Measurements from ENCODE around the gene SYNE1. TPM values are rescaled to one million over a fixed set of nuclear protein-coding genes. Genes with fewer than 3 reads are reported as not detected.

The SYNE1 gene
- total and polyA plus RNA-seq, 4 experiments from 2014 or later: 22.5 to 228 (median 144) TPM

GRCh38 chr6:152300517-152300916, 336.6 kb downstream of the SYNE1 start:
- no peak for DNase-seq
- ChIA-PET CTCF (ENCODE audit: partially characterized antibody) (interaction anchor here (0.8 to 8.9 kb wide), 8 partner anchors 8 to 67 kb away, joined by 3 to 187 read pairs (median 10); no protein-coding TSS in a partner anchor), POLR2A (ENCODE audit: partially characterized antibody) (interaction anchor here (0.8 to 2.7 kb wide), 6 partner anchors 10 to 910 kb away, joined by 3 to 23 read pairs (median 8); partner anchors contain the start of gene ZBTB2)
- intact Hi-C loops (cut with micrococcal nuclease): loop anchor here (5.0 kb wide), 2 partner anchors 682 to 908 kb away; partner anchors contain the start of genes FBXO5 and ZBTB2
- no peaks in the 10 kb centered on the region for H3K9me3 Mint-ChIP-seq
- Histone ChIP-seq H3K9me3 (ENCODE audit: control insufficient read depth in 1 of 2, low read length in 2 of 2) (no peaks in the 10 kb centered on the region), H3K36me3 (ENCODE audit: insufficient read depth, low read length) (no peaks in the 10 kb centered on the region), H3K27ac (ENCODE audit: low read depth, low read length) (peak overlapping the region; percentile 87), H3K27me3 (ENCODE audit: insufficient read depth, low read length) (no peaks in the 10 kb centered on the region), H3K4me1 (ENCODE audit: insufficient read depth, low read length) (peaks cover 45% of the 10 kb centered on the region), H3K4me3 (ENCODE audit: low read length in 2 of 2) (peak overlapping the region; percentile 78 to 85)
- H3K27ac Mint-ChIP-seq: peak overlapping the region; percentile 64 to 100 (median 98)
- peaks cover 16 to 31% of the 10 kb centered on the region in 2 donors for H3K36me3 Mint-ChIP-seq
- H3K4me3 Mint-ChIP-seq: peak overlapping the region; percentile 99 to 100 (median 100)
- H3K4me1 Mint-ChIP-seq: peaks cover 39 to 60% (median 49%) of the 10 kb centered on the region in 4 donors
- no peaks in the 10 kb centered on the region for H3K27me3 Mint-ChIP-seq

- Histone ChIP-seq H3K36me3 (ENCODE audit: insufficient read depth, low read length) (no peaks in the 10 kb centered on the region), H3K9me3 (ENCODE audit: control insufficient read depth in 1 of 2, low read length in 2 of 2) (no peaks in the 10 kb centered on the region), H3K27ac (ENCODE audit: low read depth, low read length) (no peak overlapping the region), H3K27me3 (ENCODE audit: insufficient read depth, low read length) (no peaks in the 10 kb centered on the region), H3K4me3 (ENCODE audit: low read length in 2 of 2) (no peak overlapping the region), H3K4me1 (ENCODE audit: insufficient read depth, low read length) (peaks cover 45% of the 10 kb centered on the region)
- Mint-ChIP-seq H3K36me3 (peaks cover 21 to 36% of the 10 kb centered on the region in 2 donors), H3K27ac (peak overlapping the region in 3 of 7 donors; percentile 1 to 43 (median 25)), H3K4me1 (peaks cover 42 to 68% (median 53%) of the 10 kb centered on the region in 4 donors), H3K9me3 (no peaks in the 10 kb centered on the region), H3K27me3 (no peaks in the 10 kb centered on the region), H3K4me3 (peak overlapping the region; percentile 9 to 83 (median 25))
- CTCF ChIA-PET (ENCODE audit: partially characterized antibody): interaction anchor here (1.8 to 8.9 kb wide), 3 partner anchors 10 to 39 kb away, joined by 9 to 187 read pairs (median 12); no protein-coding TSS in a partner anchor
- no peak for DNase-seq
- intact Hi-C loops (cut with micrococcal nuclease): no loop called here
- POLR2A ChIA-PET (ENCODE audit: partially characterized antibody): interaction anchor here (0.7 to 2.1 kb wide), 4 partner anchors 11 to 115 kb away, joined by 3 to 8 read pairs (median 4); no protein-coding TSS in a partner anchor
Observed at GRCh38 chr6:152298848-152299735, 338.1 kb downstream of the SYNE1 start.

GRCh38 chr6:152298055-152298647, 339.0 kb downstream of the SYNE1 start:
- H3K27me3 Mint-ChIP-seq: no peaks in the 10 kb centered on the region
- H3K4me3 ChIP-seq (ENCODE audit: low read length in 2 of 2): no peak overlapping the region
- H3K4me3 Mint-ChIP-seq: peak overlapping the region in 1 of 8 donors; percentile 3
- H3K36me3 ChIP-seq (ENCODE audit: insufficient read depth, low read length): peaks cover 8% of the 10 kb centered on the region
- H3K4me1 ChIP-seq (ENCODE audit: insufficient read depth, low read length): peaks cover 45% of the 10 kb centered on the region
- H3K27ac Mint-ChIP-seq: no peak overlapping the region
- POLR2A ChIA-PET (ENCODE audit: partially characterized antibody): interaction anchor here (0.6 to 2.1 kb wide), 3 partner anchors 12 to 1649 kb away, joined by 3 to 8 read pairs (median 6); no protein-coding TSS in a partner anchor
- intact Hi-C loops (cut with micrococcal nuclease): no loop called here
- H3K27ac ChIP-seq (ENCODE audit: low read depth, low read length): no peak overlapping the region
- H3K4me1 Mint-ChIP-seq: peaks cover 42 to 73% (median 53%) of the 10 kb centered on the region in 4 donors
- H3K36me3 Mint-ChIP-seq: peaks cover 28 to 45% of the 10 kb centered on the region in 2 donors
- H3K9me3 Mint-ChIP-seq: no peaks in the 10 kb centered on the region
- DNase-seq: no peak
- no peaks in the 10 kb centered on the region for H3K9me3 ChIP-seq (ENCODE audit: control insufficient read depth in 1 of 2, low read length in 2 of 2)
- CTCF ChIA-PET (ENCODE audit: partially characterized antibody): interaction anchor here (1.2 to 8.9 kb wide), 4 partner anchors 9 to 40 kb away, joined by 4 to 187 read pairs (median 10); no protein-coding TSS in a partner anchor
- H3K27me3 ChIP-seq (ENCODE audit: insufficient read depth, low read length): no peaks in the 10 kb centered on the region

DNA sequence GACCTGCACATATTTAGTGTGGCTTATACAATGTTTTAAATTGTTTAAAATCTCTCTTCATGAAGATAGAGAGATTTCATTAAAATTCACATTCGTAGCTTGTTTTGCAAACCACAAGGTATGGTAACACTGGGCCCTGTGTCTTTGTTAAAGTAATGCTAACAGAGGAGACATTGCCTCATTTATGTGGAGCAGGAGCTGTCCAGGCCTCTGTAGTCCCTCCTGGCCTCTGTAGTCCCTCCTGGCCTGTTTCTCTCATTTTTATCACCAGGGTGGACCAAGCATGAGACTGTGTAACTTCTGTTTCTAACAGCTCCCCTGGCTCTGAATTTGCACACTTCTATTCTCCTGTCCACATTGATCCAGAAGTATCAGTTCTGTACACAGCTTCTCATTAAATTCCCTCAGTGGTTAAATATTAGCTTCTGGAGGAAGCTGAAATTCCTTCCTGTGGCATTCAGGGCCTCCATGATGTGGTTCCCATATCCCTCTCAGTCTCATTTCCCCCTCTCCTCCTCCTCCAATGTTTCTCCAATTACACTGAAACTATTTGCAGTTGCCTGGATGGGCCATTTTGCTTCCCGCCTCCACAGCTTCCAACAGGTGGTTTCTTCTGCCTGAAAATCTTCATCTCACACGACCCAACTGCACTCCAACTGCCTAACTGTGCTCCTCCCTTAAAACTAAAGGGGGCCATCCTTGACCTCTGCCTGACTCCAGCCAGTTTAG, 340.4 kb downstream of the SYNE1 start:
- no peak overlapping the region for H3K27ac ChIP-seq (ENCODE audit: low read depth, low read length)
- Mint-ChIP-seq H3K27ac (peak overlapping the region in 4 of 7 donors; percentile 25 to 76 (median 46)), H3K4me1 (peaks cover 40 to 64% (median 48%) of the 10 kb centered on the region in 4 donors), H3K27me3 (no peaks in the 10 kb centered on the region), H3K9me3 (no peaks in the 10 kb centered on the region), H3K36me3 (peaks cover 42 to 55% of the 10 kb centered on the region in 2 donors), H3K4me3 (peak overlapping the region in 1 of 8 donors; percentile 42)
- H3K4me3 ChIP-seq (ENCODE audit: low read length in 2 of 2): no peak overlapping the region
- no peaks in the 10 kb centered on the region for H3K9me3 ChIP-seq (ENCODE audit: control insufficient read depth in 1 of 2, low read length in 2 of 2)
- ChIA-PET POLR2A (ENCODE audit: partially characterized antibody) (interaction anchor here (1.4 to 2.1 kb wide), 2 partner anchors 14 to 153 kb away, joined by 3 to 8 read pairs; no protein-coding TSS in a partner anchor), CTCF (ENCODE audit: partially characterized antibody) (interaction anchor here (0.5 to 8.9 kb wide), 3 partner anchors 13 to 41 kb away, joined by 3 to 187 read pairs (median 12); no protein-coding TSS in a partner anchor)
- no peaks in the 10 kb centered on the region for H3K27me3 ChIP-seq (ENCODE audit: insufficient read depth, low read length)
- intact Hi-C loops (cut with micrococcal nuclease): no loop called here
- peaks cover 22% of the 10 kb centered on the region for H3K36me3 ChIP-seq (ENCODE audit: insufficient read depth, low read length)
- peaks cover 40% of the 10 kb centered on the region for H3K4me1 ChIP-seq (ENCODE audit: insufficient read depth, low read length)
- DNase-seq: no peak

DNA sequence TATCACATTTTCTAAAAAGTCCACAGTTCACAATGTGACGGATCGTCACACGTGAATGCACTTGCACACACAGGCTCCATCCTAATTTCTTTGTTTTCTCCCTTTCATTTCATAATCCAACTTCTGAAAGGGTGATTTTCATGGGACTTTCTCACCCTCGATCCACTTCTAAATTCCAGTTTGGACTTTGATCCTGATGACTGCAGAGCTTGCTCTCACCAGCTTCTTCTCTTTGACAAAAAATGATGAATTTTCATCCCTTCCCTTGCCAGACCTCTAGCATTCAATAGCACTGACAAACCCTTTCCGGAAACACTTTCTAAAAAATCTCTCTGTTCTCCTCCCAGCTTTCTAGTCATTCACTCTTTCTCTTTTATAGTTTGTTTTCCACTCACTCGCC, 341.2 kb downstream of the SYNE1 start:
- H3K27ac Mint-ChIP-seq: peak overlapping the region in 4 of 7 donors; percentile 13 to 58 (median 43)
- POLR2A ChIA-PET (ENCODE audit: partially characterized antibody): no interaction called here
- CTCF ChIA-PET (ENCODE audit: partially characterized antibody): interaction anchor here (8.9 kb wide), 1 partner anchor 42 kb away, joined by 187 read pairs; no protein-coding TSS in a partner anchor
- no peak overlapping the region for H3K27ac ChIP-seq (ENCODE audit: low read depth, low read length)
- peaks cover 46 to 55% of the 10 kb centered on the region in 2 donors for H3K36me3 Mint-ChIP-seq
- H3K4me1 Mint-ChIP-seq: peaks cover 40 to 55% (median 44%) of the 10 kb centered on the region in 4 donors
- H3K4me3 ChIP-seq (ENCODE audit: low read length in 2 of 2): no peak overlapping the region
- no peaks in the 10 kb centered on the region for H3K27me3 ChIP-seq (ENCODE audit: insufficient read depth, low read length)
- H3K27me3 Mint-ChIP-seq: no peaks in the 10 kb centered on the region
- H3K4me3 Mint-ChIP-seq: no peak overlapping the region
- no peaks in the 10 kb centered on the region for H3K9me3 Mint-ChIP-seq
- no peaks in the 10 kb centered on the region for H3K9me3 ChIP-seq (ENCODE audit: control insufficient read depth in 1 of 2, low read length in 2 of 2)
- DNase-seq: no peak
- intact Hi-C loops (cut with micrococcal nuclease): no loop called here
- peaks cover 37% of the 10 kb centered on the region for H3K4me1 ChIP-seq (ENCODE audit: insufficient read depth, low read length)
- H3K36me3 ChIP-seq (ENCODE audit: insufficient read depth, low read length): peaks cover 26% of the 10 kb centered on the region

DNA sequence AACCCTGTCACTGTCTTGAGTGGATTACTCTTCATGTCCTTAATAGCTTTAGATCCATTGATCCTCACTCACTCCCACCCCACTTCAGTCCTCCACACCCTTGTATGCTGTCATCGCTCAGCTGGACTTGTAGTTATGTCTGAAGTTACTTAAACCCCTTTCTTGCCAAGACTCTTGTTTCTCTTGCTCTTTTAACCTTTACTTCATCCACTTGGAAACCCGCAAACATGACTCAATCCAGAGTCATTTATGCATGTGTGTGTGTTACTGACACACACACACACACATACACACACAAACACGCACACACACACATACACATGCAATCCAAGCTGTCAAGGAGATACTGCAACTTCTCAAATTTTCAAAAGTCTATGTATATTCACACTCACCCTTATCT, 341.8 kb downstream of the SYNE1 start:
- Mint-ChIP-seq H3K36me3 (peaks cover 46 to 53% of the 10 kb centered on the region in 2 donors), H3K27ac (peak overlapping the region in 3 of 7 donors; percentile 15 to 76 (median 39)), H3K27me3 (no peaks in the 10 kb centered on the region), H3K9me3 (no peaks in the 10 kb centered on the region), H3K4me3 (no peak overlapping the region), H3K4me1 (peaks cover 34 to 49% (median 39%) of the 10 kb centered on the region in 4 donors)
- Histone ChIP-seq H3K36me3 (ENCODE audit: insufficient read depth, low read length) (peaks cover 27% of the 10 kb centered on the region), H3K4me3 (ENCODE audit: low read length in 2 of 2) (no peak overlapping the region), H3K4me1 (ENCODE audit: insufficient read depth, low read length) (peaks cover 31% of the 10 kb centered on the region), H3K27me3 (ENCODE audit: insufficient read depth, low read length) (no peaks in the 10 kb centered on the region), H3K9me3 (ENCODE audit: control insufficient read depth in 1 of 2, low read length in 2 of 2) (no peaks in the 10 kb centered on the region), H3K27ac (ENCODE audit: low read depth, low read length) (no peak overlapping the region)
- intact Hi-C loops (cut with micrococcal nuclease): no loop called here
- ChIA-PET CTCF (ENCODE audit: partially characterized antibody) (interaction anchor here (8.9 kb wide), 1 partner anchor 43 kb away, joined by 187 read pairs; no protein-coding TSS in a partner anchor), POLR2A (ENCODE audit: partially characterized antibody) (no interaction called here)
- DNase-seq: no peak
